Left lung (tissue), 10 donors: ENCODE results near the gene ASB16. TPM values are rescaled to one million over a fixed set of nuclear protein-coding genes. Genes with fewer than 3 reads are reported as not detected.

ENCODE experiments used
- ATAC-seq: fragments of 200-7000 bp; cut with Tn5 transposase; one replicate; pipeline ENCODE4 v1.9.1; 2020; ENCODE audit warnings: moderate library complexity
- DNase-seq, 4 donors: peaks; one replicate each; pipeline ENCODE4 v3.0.0-alpha.2; 2013 to 2020
- H3K27ac ChIP-seq, 2 donors: fragments of 200-600 bp; sonication (generic) in 1 of 2; one replicate each; pipeline versions ENCODE4 v1.5.0 to v1.8.0; 2020 to 2021
- H3K27me3 ChIP-seq, 2 donors: fragments of 200-600 bp; sonication (generic) in 1 of 2; one replicate each; pipeline versions ENCODE4 v1.5.0 to v1.8.0; 2020 to 2021
- H3K36me3 ChIP-seq, 2 donors: fragments of 200-600 bp; sonication (generic) in 1 of 2; one replicate each; pipeline versions ENCODE4 v1.5.0 to v1.8.0; 2020 to 2021
- H3K4me1 ChIP-seq, 2 donors: fragments of 200-600 bp; one replicate each; pipeline ENCODE4 v1.8.0; 2021
- H3K4me3 ChIP-seq, 2 donors: fragments of 200-600 bp; sonication (generic) in 1 of 2; one replicate each; pipeline versions ENCODE4 v1.5.0 to v1.8.0; 2020 to 2021; ENCODE audit warnings: mild to moderate bottlenecking in 1 of 2
- H3K9me3 ChIP-seq, 2 donors: fragments of 200-600 bp; sonication (generic) in 1 of 2; one replicate each; pipeline versions ENCODE4 v1.5.0 to v1.8.0; 2020 to 2021
- CTCF ChIP-seq, 2 donors: fragments of 200-600 bp; sonication (generic) in 1 of 2; IDR thresholded peaks; one replicate each; pipeline versions ENCODE4 v1.5.0 to v1.8.0; 2021; ENCODE audit warnings: antibody characterized with exemption in 2 of 2
- intact Hi-C, 2 donors: fragments of 100-400 bp; cut with DNase I; formaldehyde crosslinking; loops; one replicate each; pipeline versions ENCODE4 v1.11.2 to v1.14.2; 2022
- microRNA-seq, 2 donors: library from miRNA; unstranded; fragments of <30 nt; microRNA quantifications; one replicate each; pipeline ENCODE4, GENCODE V29; 2019
- polyA plus RNA-seq, 6 donors: library from polyadenylated mRNA; unstranded; fragments of 120-200 nt; gene quantifications; one replicate each; pipeline ENCODE4 v1.2.1, GENCODE V29; 2013; ENCODE audit not compliant: insufficient read length in 6 of 6
- total RNA-seq, 2 donors: library from RNA; stranded (reverse); fragmentation: NEBNext Ultra II Directional; extraction: Animal tissue kit (Norgen Biotek cat#: 25700); gene quantifications; one replicate each; pipeline ENCODE4 v1.2.1, GENCODE V29; 2021
- donor health status: DM: no; HTN: yes; CAD: no.
- donor health status: DM: no; HTN: no; CAD: no.

Gene ASB16
- total and polyA plus RNA-seq, 8 donors = 2.4 to 3.8 (median 3.5) TPM; not detected in 2

GRCh38 chr17:44221862-44222111 lies 51.3 kb downstream of the ASB16 start:
- DNase-seq (no peak), ATAC-seq (no peak)
- intact Hi-C loops = no loop called here

GRCh38 chr17:44222112-44222869 lies 51.8 kb downstream of the ASB16 start:
- Histone ChIP-seq H3K9me3 (no peaks in the 10 kb centered on the region), H3K27ac (peak overlapping the region; percentile 96 to 97), H3K4me1 (peaks cover 18 to 36% of the 10 kb centered on the region in 2 donors), H3K4me3 (peak overlapping the region; percentile 67 to 80), H3K27me3 (no peaks in the 10 kb centered on the region), H3K36me3 (peaks cover 0 to 2% of the 10 kb centered on the region in 2 donors)
- intact Hi-C loops = no loop called here
- TF ChIP-seq CTCF (IDR thresholded peaks at IDR 0.05) = no peak
- DNase-seq = peak; percentile 59 to 91 (median 82)
- peak; percentile 51 for ATAC-seq

More at GRCh38 chr17:44221862-44222111, 51.3 kb downstream of the ASB16 start:
- no peak for TF ChIP-seq CTCF (IDR thresholded peaks at IDR 0.05)
- H3K9me3 ChIP-seq = no peaks in the 10 kb centered on the region
- peaks cover 23 to 42% of the 10 kb centered on the region in 2 donors for H3K4me1 ChIP-seq
- H3K36me3 ChIP-seq = peaks cover 0 to 7% of the 10 kb centered on the region in 2 donors
- peak overlapping the region; percentile 96 to 97 for H3K27ac ChIP-seq
- H3K4me3 ChIP-seq = peak overlapping the region; percentile 67 to 80
- no peaks in the 10 kb centered on the region for H3K27me3 ChIP-seq

- Histone ChIP-seq H3K4me3 (no peak overlapping the region), H3K36me3 (no peaks in the 10 kb centered on the region), H3K27me3 (no peaks in the 10 kb centered on the region), H3K4me1 (peaks cover 8 to 26% of the 10 kb centered on the region in 2 donors), H3K27ac (no peak overlapping the region), H3K9me3 (no peaks in the 10 kb centered on the region)
- intact Hi-C loops = no loop called here
- ATAC-seq (no peak), DNase-seq (no peak)
- TF ChIP-seq CTCF (IDR thresholded peaks at IDR 0.05) = no peak
Measured at GRCh38 chr17:44223541-44224071, 53.1 kb downstream of the ASB16 start.

Small RNA genes lying within 50 kb of the gene (microRNA-seq; reads per million reads assigned to microRNA genes)
- gene MIR6782 = 0.41 to 0.50 reads per million in 2 donors

Other genes starting within 250 kb of the ASB16 start
- gene PPY, start 228.2 kb upstream of the ASB16 start, total RNA-seq = not detected
- gene PPY, start 228.2 kb upstream of the ASB16 start, polyA plus RNA-seq = 1 to 10 TPM in 4 of 6 donors, under 1 TPM in 2; 0.36 to 4.9 (median 1.5) TPM
- not detected for gene PYY, start 216.8 kb upstream of the ASB16 start, total RNA-seq
- gene PYY, start 216.8 kb upstream of the ASB16 start, polyA plus RNA-seq = under 1 TPM in 4 of 6 donors, not detected in 2; 0.21 to 0.68 (median 0.43) TPM
- 1 to 10 TPM; 5.2 to 7.0 TPM for gene NAGS, start 166.1 kb upstream of the ASB16 start, total RNA-seq
- gene NAGS, start 166.1 kb upstream of the ASB16 start, polyA plus RNA-seq = 1 to 10 TPM; 2.4 to 4.1 (median 3.2) TPM
- gene TMEM101, start 155.7 kb upstream of the ASB16 start, total RNA-seq = 10 to 100 TPM; 29.7 to 35.0 TPM
- 10 to 100 TPM; 38.0 to 49.4 (median 44.7) TPM for gene TMEM101, start 155.7 kb upstream of the ASB16 start, polyA plus RNA-seq
- 10 to 100 TPM; 47.6 to 53.2 TPM for gene LSM12, start 104.0 kb upstream of the ASB16 start, total RNA-seq
- gene LSM12, start 104.0 kb upstream of the ASB16 start, polyA plus RNA-seq = 10 to 100 TPM; 31.3 to 38.3 (median 35.4) TPM
- gene G6PC3, start 100.0 kb upstream of the ASB16 start, total RNA-seq = 10 to 100 TPM; 47.4 to 62.6 TPM
- gene G6PC3, start 100.0 kb upstream of the ASB16 start, polyA plus RNA-seq = 10 to 100 TPM; 47.3 to 64.9 (median 51.6) TPM
- gene HDAC5, start 47.1 kb upstream of the ASB16 start, total RNA-seq = 10 to 100 TPM; 28.0 to 43.5 TPM
- gene HDAC5, start 47.1 kb upstream of the ASB16 start, polyA plus RNA-seq = 10 to 100 TPM; 56.7 to 61.4 (median 57.8) TPM
- gene HROB, start 28.8 kb upstream of the ASB16 start, total RNA-seq = 1 to 10 TPM; 2.3 to 2.7 TPM
- 1 to 10 TPM; 4.0 to 6.7 (median 5.2) TPM for gene HROB, start 28.8 kb upstream of the ASB16 start, polyA plus RNA-seq
- gene TMUB2, start 16.3 kb downstream of the ASB16 start, total RNA-seq = 10 to 100 TPM; 33.6 to 41.8 TPM
- gene TMUB2, start 16.3 kb downstream of the ASB16 start, polyA plus RNA-seq = 10 to 100 TPM; 50.6 to 56.7 (median 53.6) TPM
- 10 to 100 TPM; 51.3 to 81.8 TPM for gene ATXN7L3, start 29.2 kb downstream of the ASB16 start, total RNA-seq
- gene ATXN7L3, start 29.2 kb downstream of the ASB16 start, polyA plus RNA-seq = 10 to 100 TPM; 51.9 to 75.4 (median 62.5) TPM
- gene UBTF, start 49.0 kb downstream of the ASB16 start, total RNA-seq = 10 to 100 TPM; 65.5 to 66.9 TPM
- 100 to 1,000 TPM; 102 to 136 (median 116) TPM for gene UBTF, start 49.0 kb downstream of the ASB16 start, polyA plus RNA-seq
- gene SLC4A1, start 97.4 kb downstream of the ASB16 start, total RNA-seq = 1 to 10 TPM in 1 of 2 donors, under 1 TPM in 1; 0.58 to 1.4 TPM
- gene SLC4A1, start 97.4 kb downstream of the ASB16 start, polyA plus RNA-seq = 10 to 100 TPM in 4 of 6 donors, 1 to 10 TPM in 2; 6.9 to 22.7 (median 14.2) TPM
- under 1 TPM; 0.08 to 0.38 TPM for gene RUNDC3A, start 137.9 kb downstream of the ASB16 start, total RNA-seq
- 1 to 10 TPM; 1.8 to 6.3 (median 2.4) TPM for gene RUNDC3A, start 137.9 kb downstream of the ASB16 start, polyA plus RNA-seq
- gene SLC25A39, start 154.1 kb downstream of the ASB16 start, total RNA-seq = 100 to 1,000 TPM; 120 to 121 TPM
- 10 to 100 TPM; 55.5 to 97.5 (median 85.9) TPM for gene SLC25A39, start 154.1 kb downstream of the ASB16 start, polyA plus RNA-seq
- 100 to 1,000 TPM; 563 to 616 TPM for gene GRN, start 174.6 kb downstream of the ASB16 start, total RNA-seq
- 100 to 1,000 TPM; 199 to 261 (median 226) TPM for gene GRN, start 174.6 kb downstream of the ASB16 start, polyA plus RNA-seq
- 1 to 10 TPM; 1.4 to 4.3 TPM for gene FAM171A2, start 193.1 kb downstream of the ASB16 start, total RNA-seq
- gene FAM171A2, start 193.1 kb downstream of the ASB16 start, polyA plus RNA-seq = 10 to 100 TPM; 24.0 to 34.0 (median 31.7) TPM
- gene ITGA2B, start 218.9 kb downstream of the ASB16 start, total RNA-seq = 1 to 10 TPM; 3.2 to 6.7 TPM
- 1 to 10 TPM; 7.4 to 10.0 (median 8.6) TPM for gene ITGA2B, start 218.9 kb downstream of the ASB16 start, polyA plus RNA-seq